GM18517 (cell line): ENCODE data around the gene STAB2.
"Not testable (repeated sequence)": the region's sequence is repeated elsewhere in the genome, so short reads cannot be mapped to it uniquely, and the experiment has no call there.

ENCODE experiments used
- ATAC-seq: cut with Tn5 transposase; IDR thresholded peaks from one replicate; pipeline ENCODE4 v1.9.1; 2021; ENCODE audit warnings: mild to moderate bottlenecking, moderate library complexity; ENCODE audit not compliant: unreplicated experiment

STAB2 gene

DNA sequence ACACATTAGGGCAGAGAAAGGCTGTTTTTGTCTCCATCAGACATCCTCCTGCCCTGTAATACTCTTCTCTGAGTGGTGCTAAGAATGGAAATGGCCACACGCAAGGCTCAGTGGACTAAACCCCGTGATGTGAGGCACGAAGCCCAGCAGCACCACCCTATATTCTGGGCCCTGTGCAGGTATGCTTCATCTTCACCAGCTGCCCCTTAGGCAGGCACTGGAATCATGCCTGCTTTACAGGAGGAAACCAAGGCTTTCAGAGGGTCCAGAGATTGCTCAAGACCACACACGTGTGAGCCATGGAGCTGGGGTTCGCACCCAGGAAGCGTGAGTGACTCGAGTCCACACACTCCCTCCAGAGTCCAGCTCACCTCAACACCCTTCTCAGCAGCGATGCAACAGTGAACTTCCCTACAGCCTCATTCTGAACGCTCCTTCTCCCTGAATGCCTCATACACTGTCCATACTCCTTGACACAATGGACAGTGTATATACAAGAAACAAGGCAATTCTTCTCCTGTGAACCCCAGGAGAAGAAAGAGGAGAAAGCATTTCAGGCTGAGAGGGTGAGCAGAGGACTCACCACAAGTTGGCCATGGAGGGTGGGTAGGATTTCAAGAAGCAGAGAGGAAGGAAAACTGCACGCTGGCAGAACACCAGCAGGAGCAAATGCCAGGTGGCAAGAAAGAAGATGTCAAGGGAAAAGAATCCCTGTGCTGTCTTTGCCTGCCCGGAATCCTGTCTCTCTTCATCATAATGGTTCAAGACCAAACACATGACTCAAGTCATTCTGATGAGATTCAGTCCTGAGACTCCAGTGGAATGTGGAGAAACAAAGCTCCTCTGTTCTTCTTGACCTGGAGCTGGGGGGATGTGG is 214.9 kb downstream of the STAB2 start:
- ATAC-seq: no peak

GRCh38 chr12:103802586-103802886 is 215.5 kb downstream of the STAB2 start:
- ATAC-seq: no peak

DNA sequence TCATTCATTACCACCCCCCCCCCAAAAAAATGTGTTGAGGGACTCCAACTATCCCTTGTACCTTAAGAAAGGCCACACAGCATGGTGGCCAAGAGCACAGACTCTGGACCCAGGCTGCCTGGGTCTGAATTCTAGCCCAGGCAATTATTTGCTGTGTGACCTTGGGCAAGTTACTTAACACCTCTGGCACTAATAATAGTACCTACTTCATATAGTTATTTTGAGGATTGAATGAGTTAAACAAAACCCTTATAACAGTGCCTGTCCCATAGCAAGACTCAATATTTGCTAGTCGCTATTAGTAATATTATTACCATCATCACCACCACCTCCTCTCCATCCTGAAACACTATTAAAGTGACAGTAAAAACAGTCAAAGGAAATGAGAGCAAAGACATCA is 216.8 kb downstream of the STAB2 start:
- ATAC-seq: no peak

DNA sequence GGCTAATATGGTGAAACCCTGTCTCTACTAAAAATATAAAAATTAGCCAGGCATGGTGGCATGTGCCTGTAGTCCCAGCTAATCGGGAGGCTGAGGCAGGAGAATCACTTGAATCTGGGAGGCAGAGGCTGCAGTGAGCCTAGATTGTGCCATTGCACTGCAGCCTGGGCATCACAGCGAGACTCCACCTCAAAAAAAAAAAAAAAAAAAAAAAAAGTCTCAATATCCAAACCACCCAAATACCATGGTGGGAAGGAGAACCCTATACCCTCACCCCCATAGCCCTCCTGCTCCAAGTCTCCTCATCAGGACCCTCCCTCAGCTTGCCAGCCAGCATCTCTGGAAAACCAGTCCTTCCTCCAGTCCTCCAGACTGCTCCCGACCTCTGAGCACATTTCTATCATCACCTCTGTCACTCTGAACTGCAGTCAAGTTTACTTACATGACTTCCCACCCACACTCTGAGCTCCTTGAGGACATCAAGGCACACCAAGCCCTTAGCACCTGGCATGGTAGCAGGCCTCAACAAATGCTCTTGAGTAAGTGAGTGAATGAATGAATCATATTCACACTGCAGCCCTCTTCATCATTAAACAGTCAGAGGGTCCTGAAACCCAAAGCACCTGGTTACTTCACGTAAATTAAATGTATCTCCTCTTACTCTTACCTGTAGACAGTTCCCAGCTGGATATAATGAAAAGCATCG is 218.7 kb downstream of the STAB2 start:
- ATAC-seq: no peak

DNA sequence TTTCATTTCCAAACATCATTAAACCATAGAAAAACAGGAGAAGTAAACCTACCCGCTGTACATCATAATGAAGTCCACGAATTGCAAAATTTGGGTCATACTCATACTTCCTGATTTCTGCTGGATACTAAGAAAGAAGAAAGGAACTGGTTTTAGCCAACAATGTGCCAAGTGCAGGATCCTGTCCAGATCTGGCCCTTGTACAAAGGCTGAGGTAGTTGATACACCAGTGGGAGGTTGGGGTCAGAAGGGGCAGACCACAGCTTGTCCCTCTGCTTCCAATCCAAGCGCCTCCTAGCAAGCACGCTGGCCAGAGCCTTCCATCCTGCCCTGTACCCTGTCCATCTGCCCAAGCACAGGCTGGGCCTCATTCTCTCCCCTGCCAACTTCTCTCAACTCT is 219.7 kb downstream of the STAB2 start:
- ATAC-seq: no peak

GRCh38 chr12:103807561-103808238 is 220.6 kb downstream of the STAB2 start:
- ATAC-seq: no peak

DNA sequence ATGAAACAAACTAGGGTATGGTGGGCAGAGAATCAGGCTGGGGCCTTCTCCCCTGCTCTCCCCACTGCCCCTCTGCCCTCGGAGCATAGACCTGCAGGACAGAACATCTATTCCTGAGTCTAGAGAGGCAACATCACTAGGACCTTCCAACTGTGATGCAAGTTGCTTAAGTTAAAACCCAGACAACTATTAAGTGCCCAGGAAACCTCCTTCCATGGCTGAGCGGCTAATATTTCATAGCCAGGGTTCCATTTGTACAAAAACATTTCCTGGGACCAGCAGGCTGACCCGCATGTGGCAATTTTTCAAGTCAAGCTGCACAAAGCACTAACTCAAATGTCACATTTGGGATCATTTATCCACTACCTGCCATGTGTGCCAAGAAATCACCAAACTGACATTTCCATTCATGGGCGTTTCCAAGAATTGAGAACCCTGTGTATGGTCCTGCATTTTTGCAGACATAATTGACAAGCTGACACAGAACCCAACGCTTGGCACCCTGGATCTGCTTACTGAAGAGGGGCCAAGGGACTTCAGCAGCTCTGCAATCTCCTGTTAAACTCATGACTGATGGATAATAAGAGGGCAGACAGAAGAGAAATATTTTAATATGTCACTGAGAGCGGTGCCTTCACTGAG is 221.3 kb downstream of the STAB2 start:
- no peak for ATAC-seq

GRCh38 chr12:103809154-103809553 is 222.1 kb downstream of the STAB2 start:
- no peak for ATAC-seq

GRCh38 chr12:103809639-103810038 is 222.6 kb downstream of the STAB2 start:
- not testable (repeated sequence) for ATAC-seq

DNA sequence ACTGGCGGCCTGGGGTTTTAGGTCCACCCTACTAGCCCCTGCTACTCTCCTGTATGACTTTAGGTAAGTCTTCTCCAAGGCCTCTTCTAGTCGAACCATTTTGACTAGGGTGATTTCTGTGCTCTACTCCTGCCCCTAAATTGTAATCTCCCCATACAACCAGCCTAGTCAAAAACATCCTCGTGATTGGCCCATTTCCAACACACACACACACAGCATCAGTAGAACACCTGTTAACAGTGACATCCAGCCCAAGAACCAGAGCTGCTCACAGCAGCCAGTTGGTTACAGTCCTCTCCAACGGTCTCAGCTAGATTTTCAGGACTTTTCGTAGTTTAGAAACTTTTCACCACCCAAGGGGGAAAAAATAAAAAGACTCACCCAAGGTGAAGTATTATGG is 223.0 kb downstream of the STAB2 start:
- no peak for ATAC-seq

- no peak for ATAC-seq
These were observed 224.7 kb downstream of the STAB2 start for GRCh38 chr12:103811791-103812190.

DNA sequence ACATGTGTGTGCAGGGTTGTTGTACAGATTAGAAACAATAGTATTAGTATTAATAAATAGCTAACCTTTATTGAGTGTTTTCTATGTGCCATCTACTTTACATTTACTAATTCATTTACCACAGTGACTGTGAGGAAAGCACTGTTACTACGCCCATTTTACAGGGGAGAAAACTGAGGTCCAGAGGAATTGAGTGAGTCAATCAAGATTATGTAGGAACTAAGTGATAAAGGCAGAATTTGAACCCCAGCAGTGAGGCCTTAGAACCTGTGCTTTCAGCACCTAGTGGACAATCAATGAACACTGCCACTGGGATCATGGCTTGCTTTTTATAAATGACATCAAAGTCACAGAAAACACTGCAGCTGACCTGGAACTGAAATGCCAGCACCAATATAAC is 225.7 kb downstream of the STAB2 start:
- no peak for ATAC-seq

DNA sequence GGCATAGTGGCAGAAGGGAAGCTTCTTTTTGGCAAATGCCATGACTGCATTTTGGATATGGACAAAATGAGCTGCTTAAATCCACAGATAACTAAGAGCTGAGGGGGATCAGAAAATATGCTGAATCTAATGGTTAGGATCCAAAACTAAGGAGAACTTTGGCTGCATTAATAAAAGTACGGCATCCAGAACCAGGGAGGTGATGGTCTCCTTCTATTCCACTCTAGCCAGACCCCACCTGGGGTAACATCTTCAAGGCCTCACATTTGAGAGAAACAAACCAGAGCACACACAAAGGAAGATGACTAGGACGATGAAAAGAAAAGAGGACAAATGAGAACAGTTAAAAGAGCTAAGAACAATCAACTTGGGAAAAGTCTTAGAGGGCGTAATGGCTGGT is 226.4 kb downstream of the STAB2 start:
- no peak for ATAC-seq

DNA sequence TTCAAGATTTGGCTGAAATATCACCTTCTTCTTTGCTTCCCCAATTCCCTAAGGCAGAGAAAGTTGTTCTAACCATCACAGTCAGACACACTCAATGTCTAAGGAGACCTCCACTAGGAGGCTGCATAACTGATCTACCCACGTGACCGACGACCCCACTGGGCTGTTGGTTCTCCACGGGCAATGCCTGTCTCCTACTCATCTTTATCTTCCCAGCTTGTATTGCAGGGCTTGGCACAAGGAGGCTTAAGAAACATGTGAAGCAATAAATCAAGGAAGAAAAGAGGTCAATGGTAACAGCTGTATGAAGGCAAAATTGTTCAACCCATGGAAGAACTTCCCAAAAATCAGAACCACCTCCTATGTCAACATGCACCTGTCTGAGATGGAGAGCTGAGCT is 226.9 kb downstream of the STAB2 start:
- ATAC-seq: no peak

GRCh38 chr12:103814436-103814835 is 227.4 kb downstream of the STAB2 start:
- no peak for ATAC-seq
